ENCODE results near the gene PSME3IP1.

DNA sequence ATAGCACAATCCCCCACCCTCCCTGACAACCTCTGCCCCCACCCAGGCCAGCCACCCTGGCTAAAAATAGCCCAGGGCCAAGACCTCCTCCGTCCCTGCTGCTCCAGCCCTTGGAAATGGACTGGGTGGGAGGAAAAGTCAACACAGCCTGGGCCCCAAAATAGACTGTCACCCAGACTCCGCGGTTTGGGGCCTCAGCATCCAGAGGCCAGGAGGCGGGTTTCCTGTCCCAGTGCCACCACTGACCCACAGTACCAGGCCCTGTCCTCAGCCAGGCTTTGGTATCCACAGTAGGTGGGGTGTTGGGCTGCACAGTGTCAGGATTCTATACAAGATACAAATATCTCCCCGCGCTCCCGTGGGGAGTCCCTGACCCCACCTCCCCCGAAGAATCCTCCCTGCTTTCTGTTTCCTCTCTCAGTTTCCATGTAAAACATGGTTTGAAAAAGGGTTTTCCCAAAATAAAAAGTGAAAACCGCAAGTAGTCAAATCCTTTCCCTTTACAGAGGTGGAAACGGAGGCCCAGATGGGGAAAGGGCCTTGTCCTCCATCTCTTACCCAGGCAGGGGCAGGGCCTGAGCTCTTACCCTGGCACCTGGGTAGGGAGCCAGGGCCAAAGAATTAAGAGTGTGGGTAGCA is 73.3 kb downstream of the PSME3IP1 start:
- no peak for TF ChIP-seq CTCF (IDR thresholded peaks at IDR 0.05; ENCODE audit: low read depth, low read length, poor library complexity, severe bottlenecking)
- no peak for TF ChIP-seq EZH2phosphoT487 (IDR thresholded peaks at IDR 0.05; ENCODE audit: borderline replicate concordance, low read length)

Data from DOHH2 (cell line).